ENCODE data around the gene AKR7A2. TPM values are rescaled to one million over a fixed set of nuclear protein-coding genes. Genes with fewer than 3 reads are reported as not detected.

Gene AKR7A2
- total RNA-seq, 4 donors from 2014 or later: 64.5 to 91.0 (median 80.7) TPM

- TF ChIP-seq CTCF (IDR thresholded peaks at IDR 0.05) (no peak), POLR2A (IDR thresholded peaks at IDR 0.05) (no peak), EP300 (IDR thresholded peaks at IDR 0.05) (no peak)
- H3K36me3 ChIP-seq: peaks cover 0 to 84% (median 10%) of the 10 kb centered on the region in 3 donors
- no peaks in the 10 kb centered on the region for H3K9me3 ChIP-seq
- H3K27me3 ChIP-seq: no peaks in the 10 kb centered on the region
- no peak overlapping the region for H3K27ac ChIP-seq
- H3K4me3 ChIP-seq: no peak overlapping the region
- 83 to 84% methylated on average over 15 of the region's 15 CpGs for WGBS, 2 donors
- no peak for DNase-seq (ENCODE audit: low spot score in 2 of 2)
- peaks cover 0 to 40% (median 3%) of the 10 kb centered on the region in 4 donors for H3K4me1 ChIP-seq
These were observed 36.7 kb upstream of the AKR7A2 start for GRCh38 chr1:19348441-19349198.

DNA sequence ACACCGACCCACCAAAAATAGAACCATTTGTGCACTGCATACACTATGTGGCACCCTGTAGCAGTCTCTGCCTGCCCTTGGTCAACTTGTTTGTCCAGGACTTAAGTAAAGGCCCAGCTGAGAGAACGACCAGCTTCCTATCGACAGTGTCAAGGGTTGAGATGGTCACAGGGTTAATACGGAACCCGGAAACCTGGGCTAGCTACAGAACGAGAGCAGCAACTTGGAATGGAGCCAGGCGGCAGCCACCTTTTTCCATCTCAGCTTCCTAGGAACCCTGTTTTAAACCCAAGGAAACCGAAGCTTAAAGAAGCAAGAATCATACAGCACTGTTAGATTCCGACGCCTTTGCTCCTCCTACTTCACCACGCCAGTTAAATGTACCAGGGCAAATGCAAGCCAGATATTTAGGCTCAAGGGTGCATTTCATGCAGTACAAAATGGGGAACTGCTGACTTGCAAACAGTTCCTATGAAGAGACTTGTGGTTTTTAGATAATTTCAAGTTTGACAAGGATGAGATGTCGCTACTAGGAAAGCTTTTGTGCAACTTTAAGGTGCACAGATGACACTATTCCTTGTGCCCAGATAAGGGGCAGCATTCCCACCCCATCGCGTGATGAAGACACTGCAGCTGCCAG, 35.7 kb upstream of the AKR7A2 start:
- peaks cover 0 to 84% (median 8%) of the 10 kb centered on the region in 3 donors for H3K36me3 ChIP-seq
- WGBS, 2 donors: 69 to 79% methylated on average over 14 of the region's 14 CpGs
- DNase-seq (ENCODE audit: low spot score in 2 of 2): no peak
- H3K9me3 ChIP-seq: no peaks in the 10 kb centered on the region
- H3K4me3 ChIP-seq: no peak overlapping the region
- H3K4me1 ChIP-seq: peaks cover 0 to 40% (median 7%) of the 10 kb centered on the region in 4 donors
- no peaks in the 10 kb centered on the region for H3K27me3 ChIP-seq
- TF ChIP-seq EP300 (IDR thresholded peaks at IDR 0.05): no peak
- no peak overlapping the region for H3K27ac ChIP-seq

GRCh38 chr1:19346026-19346425, 34.1 kb upstream of the AKR7A2 start:
- TF ChIP-seq EP300 (IDR thresholded peaks at IDR 0.05): no peak
- no peak for TF ChIP-seq POLR2A (IDR thresholded peaks at IDR 0.05)
- TF ChIP-seq CTCF (IDR thresholded peaks at IDR 0.05): no peak
- no peak for DNase-seq (ENCODE audit: low spot score in 2 of 2)
- H3K27ac ChIP-seq: no peak overlapping the region
- WGBS, 2 donors: 74 to 81% methylated on average over 6 of the region's 6 CpGs
- no peaks in the 10 kb centered on the region for H3K27me3 ChIP-seq
- no peak overlapping the region for H3K4me3 ChIP-seq
- no peaks in the 10 kb centered on the region for H3K9me3 ChIP-seq
- H3K4me1 ChIP-seq: peaks cover 0 to 40% (median 7%) of the 10 kb centered on the region in 4 donors
- peaks cover 0 to 82% (median 8%) of the 10 kb centered on the region in 3 donors for H3K36me3 ChIP-seq

DNA sequence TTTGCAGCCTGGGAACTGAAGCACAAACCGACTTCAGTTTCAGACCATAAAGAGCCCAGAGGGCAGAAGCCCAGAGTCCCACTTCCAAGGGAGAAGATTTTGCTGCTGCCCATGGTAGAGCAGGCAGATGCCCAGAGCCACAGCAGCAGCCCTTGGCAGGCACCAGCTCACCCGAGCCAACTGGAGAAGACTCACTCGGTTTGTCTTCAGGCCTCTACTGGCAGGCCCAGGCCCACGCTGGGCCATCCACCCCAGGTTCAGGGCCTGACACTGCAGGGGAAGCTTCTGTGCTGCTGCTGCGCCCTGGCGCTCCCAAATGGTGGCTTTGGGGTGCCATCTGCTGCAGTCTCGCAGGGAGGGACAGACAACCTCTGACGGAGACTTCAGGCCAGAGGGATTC, 33.4 kb upstream of the AKR7A2 start:
- no peak for TF ChIP-seq EP300 (IDR thresholded peaks at IDR 0.05)
- no peak for TF ChIP-seq POLR2A (IDR thresholded peaks at IDR 0.05)
- TF ChIP-seq CTCF (IDR thresholded peaks at IDR 0.05): no peak
- no peak for DNase-seq (ENCODE audit: low spot score in 2 of 2)
- Histone ChIP-seq H3K4me3 (no peak overlapping the region), H3K9me3 (no peaks in the 10 kb centered on the region), H3K27ac (no peak overlapping the region), H3K27me3 (no peaks in the 10 kb centered on the region), H3K4me1 (peaks cover 0 to 42% (median 7%) of the 10 kb centered on the region in 4 donors), H3K36me3 (peaks cover 0 to 79% (median 8%) of the 10 kb centered on the region in 3 donors)
- 80 to 91% methylated on average over 4 to 8 of the region's 8 CpGs for WGBS, 2 donors

GRCh38 chr1:19344831-19345230, 32.9 kb upstream of the AKR7A2 start:
- H3K9me3 ChIP-seq: no peaks in the 10 kb centered on the region
- H3K4me1 ChIP-seq: peaks cover 0 to 42% (median 7%) of the 10 kb centered on the region in 4 donors
- no peak overlapping the region for H3K4me3 ChIP-seq
- H3K27me3 ChIP-seq: no peaks in the 10 kb centered on the region
- DNase-seq (ENCODE audit: low spot score in 2 of 2): no peak
- H3K27ac ChIP-seq: peak overlapping the region in 2 of 4 donors; percentile 50 to 74
- TF ChIP-seq POLR2A (IDR thresholded peaks at IDR 0.05): no peak
- no peak for TF ChIP-seq EP300 (IDR thresholded peaks at IDR 0.05)
- TF ChIP-seq CTCF (IDR thresholded peaks at IDR 0.05): no peak
- WGBS, 2 donors: 93 to 94% methylated on average over 11 of the region's 11 CpGs
- H3K36me3 ChIP-seq: peaks cover 0 to 79% (median 8%) of the 10 kb centered on the region in 3 donors

Data from tibial nerve (tissue), 4 donors.